Measurements from ENCODE around the gene SAMM50.

DNA sequence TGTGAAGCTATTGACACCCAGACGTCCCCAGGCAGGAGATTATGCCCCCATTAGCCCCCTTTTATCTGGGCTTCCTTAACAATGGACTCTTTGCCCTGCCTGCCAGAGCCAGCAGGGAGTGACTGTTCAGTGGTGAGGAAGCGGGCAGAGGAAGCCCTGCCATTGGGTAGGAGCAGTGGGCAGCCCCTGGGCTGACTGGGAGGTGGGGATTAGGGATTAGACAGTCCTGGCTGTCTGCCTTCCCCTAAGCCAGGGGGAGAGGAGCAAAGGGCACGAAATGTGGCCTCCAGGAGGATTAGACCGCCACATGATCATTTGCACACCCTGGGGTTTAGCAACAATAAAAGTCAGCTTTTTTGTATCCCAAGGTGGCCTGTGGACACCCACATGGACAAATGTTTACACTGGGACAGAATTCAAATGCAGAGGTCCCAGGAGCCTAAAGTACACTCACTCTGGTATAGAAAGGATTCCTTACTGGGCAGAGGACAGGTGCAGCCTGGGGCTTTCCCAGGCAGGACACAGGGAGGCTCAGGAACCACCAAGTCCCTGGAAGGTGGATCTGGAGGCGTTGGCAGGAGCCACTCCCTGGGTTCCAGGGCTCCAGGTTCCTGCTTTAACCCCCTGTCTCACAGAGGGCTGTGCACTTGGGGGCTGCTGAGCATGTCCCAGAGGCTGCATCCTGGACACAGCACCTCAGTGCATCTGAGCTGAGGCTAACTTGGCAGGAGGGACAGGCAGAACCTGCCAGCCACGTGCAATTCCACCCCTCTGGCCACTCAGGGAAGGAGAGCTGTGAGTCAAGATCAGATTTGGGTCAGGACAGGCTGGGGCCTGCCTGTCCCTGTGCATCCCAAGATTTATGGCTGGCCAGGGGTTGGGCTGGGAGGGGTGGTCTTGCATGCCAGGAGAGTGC, 29.6 kb upstream of the SAMM50 start:
- TF ChIP-seq, protein P1, sequence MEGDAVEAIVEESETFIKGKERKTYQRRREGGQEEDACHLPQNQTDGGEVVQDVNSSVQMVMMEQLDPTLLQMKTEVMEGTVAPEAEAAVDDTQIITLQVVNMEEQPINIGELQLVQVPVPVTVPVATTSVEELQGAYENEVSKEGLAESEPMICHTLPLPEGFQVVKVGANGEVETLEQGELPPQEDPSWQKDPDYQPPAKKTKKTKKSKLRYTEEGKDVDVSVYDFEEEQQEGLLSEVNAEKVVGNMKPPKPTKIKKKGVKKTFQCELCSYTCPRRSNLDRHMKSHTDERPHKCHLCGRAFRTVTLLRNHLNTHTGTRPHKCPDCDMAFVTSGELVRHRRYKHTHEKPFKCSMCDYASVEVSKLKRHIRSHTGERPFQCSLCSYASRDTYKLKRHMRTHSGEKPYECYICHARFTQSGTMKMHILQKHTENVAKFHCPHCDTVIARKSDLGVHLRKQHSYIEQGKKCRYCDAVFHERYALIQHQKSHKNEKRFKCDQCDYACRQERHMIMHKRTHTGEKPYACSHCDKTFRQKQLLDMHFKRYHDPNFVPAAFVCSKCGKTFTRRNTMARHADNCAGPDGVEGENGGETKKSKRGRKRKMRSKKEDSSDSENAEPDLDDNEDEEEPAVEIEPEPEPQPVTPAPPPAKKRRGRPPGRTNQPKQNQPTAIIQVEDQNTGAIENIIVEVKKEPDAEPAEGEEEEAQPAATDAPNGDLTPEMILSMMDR (IDR thresholded peaks at IDR 0.05) = no peak
- no peak for TF ChIP-seq POLR2A (IDR thresholded peaks at IDR 0.05)
